CD4-positive, alpha-beta T cell treated with Interferon alpha-2 for 1 hour (primary cell): ENCODE results near the gene CCDC187.

Experiments
- DNase-seq, 2 donors: peaks; one replicate each; pipeline ENCODE4 v3.0.0-alpha.2; 2020 to 2022

Gene CCDC187

GRCh38 chr9:136265561-136266355 is 38.1 kb downstream of the CCDC187 start:
- DNase-seq = no peak

- no peak for DNase-seq
Measured at GRCh38 chr9:136264441-136265405, 39.2 kb downstream of the CCDC187 start.

GRCh38 chr9:136264031-136264430 is 39.9 kb downstream of the CCDC187 start:
- no peak for DNase-seq

- DNase-seq = no peak
Measured at GRCh38 chr9:136262671-136263178, 41.2 kb downstream of the CCDC187 start.

GRCh38 chr9:136261686-136262430 is 42.0 kb downstream of the CCDC187 start:
- no peak for DNase-seq

- no peak for DNase-seq
Measured at GRCh38 chr9:136260936-136261472, 42.9 kb downstream of the CCDC187 start.

- no peak for DNase-seq
Measured at GRCh38 chr9:136260521-136260920, 43.4 kb downstream of the CCDC187 start.

- DNase-seq = no peak
Measured at GRCh38 chr9:136259836-136260235, 44.1 kb downstream of the CCDC187 start.

GRCh38 chr9:136259517-136259813 is 44.4 kb downstream of the CCDC187 start:
- DNase-seq = no peak

GRCh38 chr9:136258786-136259516 is 44.9 kb downstream of the CCDC187 start:
- no peak for DNase-seq

- no peak for DNase-seq
Measured at GRCh38 chr9:136258299-136258625, 45.6 kb downstream of the CCDC187 start.

- DNase-seq = no peak
Measured at GRCh38 chr9:136257381-136258298, 46.3 kb downstream of the CCDC187 start.

- no peak for DNase-seq
Measured at GRCh38 chr9:136255896-136256890, 47.7 kb downstream of the CCDC187 start.

- no peak for DNase-seq
Measured at GRCh38 chr9:136255166-136255538, 48.7 kb downstream of the CCDC187 start.

- no peak for DNase-seq
Measured at GRCh38 chr9:136254381-136255165, 49.3 kb downstream of the CCDC187 start.

- no peak for DNase-seq
Measured at GRCh38 chr9:136253246-136254130, 50.4 kb downstream of the CCDC187 start.

GRCh38 chr9:136252846-136253245 is 51.0 kb downstream of the CCDC187 start:
- DNase-seq = no peak

- DNase-seq = no peak
Measured at GRCh38 chr9:136252281-136252680, 51.6 kb downstream of the CCDC187 start.
